Measurements from ENCODE around the gene AQP12A. TPM values are rescaled to one million over a fixed set of nuclear protein-coding genes. Genes with fewer than 3 reads are reported as not detected.

The AQP12A gene
- total RNA-seq, 1 experiment from 2014 or later = not detected

DNA sequence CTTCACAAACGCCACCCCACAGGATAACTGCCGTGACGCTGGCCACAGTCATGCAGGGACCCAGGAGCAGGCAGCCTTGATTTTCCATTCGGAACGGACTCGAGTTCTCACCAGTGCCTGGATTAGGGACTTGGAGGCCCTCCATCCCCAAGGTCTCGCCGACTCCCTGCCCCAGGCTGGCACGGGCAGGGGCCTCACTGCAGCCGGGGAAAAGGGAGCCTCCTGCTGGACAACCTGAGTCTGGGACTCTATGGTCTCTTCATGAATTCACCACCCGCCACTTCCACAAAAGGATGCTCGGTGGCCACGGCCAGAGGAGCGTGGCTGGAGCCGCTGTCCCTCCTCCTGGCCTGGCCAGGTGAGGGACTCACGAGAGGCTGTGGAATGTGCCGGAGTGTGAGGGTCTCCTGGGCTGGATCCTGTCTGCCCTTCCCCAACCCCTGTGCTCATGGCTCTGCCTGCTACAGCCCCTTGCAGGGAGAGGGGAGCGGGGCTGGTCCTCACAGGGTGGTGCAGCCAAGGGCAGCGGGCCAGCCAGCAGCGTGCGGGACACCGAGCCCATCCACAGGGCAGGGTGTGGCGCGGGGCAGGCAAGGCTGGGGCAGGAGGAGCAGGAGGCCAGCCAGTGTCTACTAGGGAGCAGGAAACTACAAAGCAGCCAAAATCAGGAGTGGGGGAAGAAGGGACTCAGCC lies 42.3 kb downstream of the AQP12A start:
- DNase-seq (ENCODE audit: low read depth, low spot score) (no peak), ATAC-seq (peak; percentile 54)
- BruUV-seq (replicated peaks) = no TSS peak
- no peak overlapping the region for H3K4me3 ChIP-seq (ENCODE audit: low read depth in 2 of 2, low read length in 2 of 2)
- no peaks in the 10 kb centered on the region for H3K4me1 ChIP-seq (ENCODE audit: control insufficient read depth, insufficient read depth, low read length)
- no peaks in the 10 kb centered on the region for H3K27me3 ChIP-seq (ENCODE audit: control insufficient read depth, insufficient read depth, low read length)
- TF ChIP-seq SIN3A (IDR thresholded peaks at IDR 0.05; ENCODE audit: borderline replicate concordance, insufficient read depth, low read depth, low read length) = no peak
- TF ChIP-seq POLR2AphosphoS5 (IDR thresholded peaks at IDR 0.05; ENCODE audit: low read depth, low read length) = no peak
- TF ChIP-seq REST (IDR thresholded peaks at IDR 0.05; ENCODE audit: insufficient read depth in 1 of 2, low read depth in 2 of 2, low read length in 1 of 2) = no peak
- no peak for TF ChIP-seq TCF7L2 (IDR thresholded peaks at IDR 0.05; ENCODE audit: low read depth, low read length)
- TF ChIP-seq, protein P1, sequence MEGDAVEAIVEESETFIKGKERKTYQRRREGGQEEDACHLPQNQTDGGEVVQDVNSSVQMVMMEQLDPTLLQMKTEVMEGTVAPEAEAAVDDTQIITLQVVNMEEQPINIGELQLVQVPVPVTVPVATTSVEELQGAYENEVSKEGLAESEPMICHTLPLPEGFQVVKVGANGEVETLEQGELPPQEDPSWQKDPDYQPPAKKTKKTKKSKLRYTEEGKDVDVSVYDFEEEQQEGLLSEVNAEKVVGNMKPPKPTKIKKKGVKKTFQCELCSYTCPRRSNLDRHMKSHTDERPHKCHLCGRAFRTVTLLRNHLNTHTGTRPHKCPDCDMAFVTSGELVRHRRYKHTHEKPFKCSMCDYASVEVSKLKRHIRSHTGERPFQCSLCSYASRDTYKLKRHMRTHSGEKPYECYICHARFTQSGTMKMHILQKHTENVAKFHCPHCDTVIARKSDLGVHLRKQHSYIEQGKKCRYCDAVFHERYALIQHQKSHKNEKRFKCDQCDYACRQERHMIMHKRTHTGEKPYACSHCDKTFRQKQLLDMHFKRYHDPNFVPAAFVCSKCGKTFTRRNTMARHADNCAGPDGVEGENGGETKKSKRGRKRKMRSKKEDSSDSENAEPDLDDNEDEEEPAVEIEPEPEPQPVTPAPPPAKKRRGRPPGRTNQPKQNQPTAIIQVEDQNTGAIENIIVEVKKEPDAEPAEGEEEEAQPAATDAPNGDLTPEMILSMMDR (IDR thresholded peaks at IDR 0.05) = no peak; the same call in 1 of the 2 replicates
- POLR2A ChIA-PET = no interaction called here
- H3K9me3 ChIP-seq (ENCODE audit: control insufficient read depth, insufficient read depth, low read depth, low read length) = no peaks in the 10 kb centered on the region
- no peaks in the 10 kb centered on the region for H3K36me3 ChIP-seq (ENCODE audit: control insufficient read depth, insufficient read depth, low read length)
- intact Hi-C loops (cut with micrococcal nuclease; ENCODE audit: unreplicated experiment) = no loop called here
- in situ Hi-C loops (cut with HindIII; ENCODE audit: low pct_unique_long_range_greater_than_20kb, low sequenced_read_pairs) = no loop called here
- H3K27ac ChIP-seq (ENCODE audit: low read length) = no peak overlapping the region
- CTCF ChIA-PET = no interaction called here

GRCh38 chr2:240734756-240735155 lies 43.1 kb downstream of the AQP12A start:
- TF ChIP-seq TCF7L2 (IDR thresholded peaks at IDR 0.05; ENCODE audit: low read depth, low read length) = no peak
- no peak for TF ChIP-seq SIN3A (IDR thresholded peaks at IDR 0.05; ENCODE audit: borderline replicate concordance, insufficient read depth, low read depth, low read length)
- no peak for TF ChIP-seq REST (IDR thresholded peaks at IDR 0.05; ENCODE audit: insufficient read depth in 1 of 2, low read depth in 2 of 2, low read length in 1 of 2)
- no peak for TF ChIP-seq POLR2AphosphoS5 (IDR thresholded peaks at IDR 0.05; ENCODE audit: low read depth, low read length)
- TF ChIP-seq, protein P1 (IDR thresholded peaks at IDR 0.05) = no peak
- ChIA-PET POLR2A (no interaction called here), CTCF (no interaction called here)
- no peaks in the 10 kb centered on the region for H3K27me3 ChIP-seq (ENCODE audit: control insufficient read depth, insufficient read depth, low read length)
- H3K27ac ChIP-seq (ENCODE audit: low read length) = no peak overlapping the region
- in situ Hi-C loops (cut with HindIII; ENCODE audit: low pct_unique_long_range_greater_than_20kb, low sequenced_read_pairs) = no loop called here
- no TSS peak for BruUV-seq (replicated peaks)
- no peaks in the 10 kb centered on the region for H3K9me3 ChIP-seq (ENCODE audit: control insufficient read depth, insufficient read depth, low read depth, low read length)
- intact Hi-C loops (cut with micrococcal nuclease; ENCODE audit: unreplicated experiment) = no loop called here
- H3K4me3 ChIP-seq (ENCODE audit: low read depth in 2 of 2, low read length in 2 of 2) = no peak overlapping the region
- H3K4me1 ChIP-seq (ENCODE audit: control insufficient read depth, insufficient read depth, low read length) = no peaks in the 10 kb centered on the region
- ATAC-seq (no peak), DNase-seq (ENCODE audit: low read depth, low spot score) (no peak)
- H3K36me3 ChIP-seq (ENCODE audit: control insufficient read depth, insufficient read depth, low read length) = no peaks in the 10 kb centered on the region
